ENCODE results near the gene SDR42E1. TPM values are rescaled to one million over a fixed set of nuclear protein-coding genes. Genes with fewer than 3 reads are reported as not detected.

SDR42E1 gene
- total and polyA plus RNA-seq, 9 of the 15 experiments (the other 6 are each of a cell fraction or from before 2014, with no cell fraction given), result 0.13 to 1.3 (median 0.42) TPM

DNA sequence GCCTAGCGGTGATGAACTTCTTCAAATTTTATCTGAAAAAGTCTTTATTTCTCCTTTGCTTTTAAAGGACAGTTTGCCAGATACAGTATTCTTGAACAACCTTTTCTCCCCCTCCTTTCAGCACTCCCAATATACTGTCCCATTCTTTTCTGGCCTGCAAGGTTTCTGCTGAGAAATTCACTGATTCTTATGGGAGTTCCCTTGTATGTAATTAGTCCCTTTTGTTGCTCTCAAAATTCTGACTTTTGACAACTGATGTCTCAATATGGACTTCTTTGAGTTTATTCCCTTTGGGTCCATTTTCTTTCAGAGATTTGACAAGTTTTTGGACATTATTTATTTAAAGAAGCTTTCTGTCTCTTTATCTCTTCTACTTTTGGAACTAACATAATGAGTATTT, 39.4 kb downstream of the SDR42E1 start:
- H3K4me3 ChIP-seq, result no peak overlapping the region
- H3K36me3 ChIP-seq (ENCODE audit: control insufficient read depth, insufficient read depth, low read length), result no peaks in the 10 kb centered on the region
- ATAC-seq, result no peak
- BruUV-seq (replicated peaks), result no TSS peak
- no peaks in the 10 kb centered on the region for H3K4me1 ChIP-seq (replicated peaks in 1 of 2; ENCODE audit: control insufficient read depth in 2 of 2, insufficient read depth in 2 of 2, low read length in 2 of 2)
- no peaks in the 10 kb centered on the region for H3K9me3 ChIP-seq (replicated peaks; ENCODE audit: control insufficient read depth, insufficient read depth, low read depth, low read length)
- H3K9ac ChIP-seq (ENCODE audit: insufficient read depth in 1 of 2, low read depth in 2 of 2, low read length in 2 of 2), result no peak overlapping the region
- H4K20me1 ChIP-seq (replicated peaks; ENCODE audit: control insufficient read depth, insufficient read depth, low read length), result no peaks in the 10 kb centered on the region
- 0% methylated on average over 1 of the region's 1 CpG for WGBS (ENCODE audit: insufficient coverage, low coverage, missing lambda C conversion rate)
- intact Hi-C loops (cut with micrococcal nuclease), result no loop called here
- no peak overlapping the region for H2AFZ ChIP-seq (ENCODE audit: low read depth, low read length)
- no peak for DNase-seq (ENCODE audit: extremely low read depth in 1 of 4, low spot score in 3 of 4)
- ChIA-PET POLR2A (no interaction called here), CTCF (ENCODE audit: low intra/inter-chr PET ratio) (no interaction called here)
- H3K79me2 ChIP-seq (ENCODE audit: control insufficient read depth, insufficient read depth, low read length), result no peaks in the 10 kb centered on the region
- H3K27me3 ChIP-seq (ENCODE audit: control insufficient read depth in 2 of 2, insufficient read depth in 2 of 2, low read length in 2 of 2), result 0 out of 5 replicates have a peak, but pooled peaks cover 0 to 3% of the 10 kb centered on the region in 2 experiments
- no peaks in the 10 kb centered on the region for H3K9me1 ChIP-seq (ENCODE audit: control insufficient read depth, insufficient read depth, low read length)
- TF ChIP-seq, protein P1, sequence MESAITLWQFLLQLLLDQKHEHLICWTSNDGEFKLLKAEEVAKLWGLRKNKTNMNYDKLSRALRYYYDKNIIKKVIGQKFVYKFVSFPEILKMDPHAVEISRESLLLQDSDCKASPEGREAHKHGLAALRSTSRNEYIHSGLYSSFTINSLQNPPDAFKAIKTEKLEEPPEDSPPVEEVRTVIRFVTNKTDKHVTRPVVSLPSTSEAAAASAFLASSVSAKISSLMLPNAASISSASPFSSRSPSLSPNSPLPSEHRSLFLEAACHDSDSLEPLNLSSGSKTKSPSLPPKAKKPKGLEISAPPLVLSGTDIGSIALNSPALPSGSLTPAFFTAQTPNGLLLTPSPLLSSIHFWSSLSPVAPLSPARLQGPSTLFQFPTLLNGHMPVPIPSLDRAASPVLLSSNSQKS (CRISPR knock-in tag; IDR thresholded peaks at IDR 0.05), result no peak
- TF ChIP-seq, protein P2, sequence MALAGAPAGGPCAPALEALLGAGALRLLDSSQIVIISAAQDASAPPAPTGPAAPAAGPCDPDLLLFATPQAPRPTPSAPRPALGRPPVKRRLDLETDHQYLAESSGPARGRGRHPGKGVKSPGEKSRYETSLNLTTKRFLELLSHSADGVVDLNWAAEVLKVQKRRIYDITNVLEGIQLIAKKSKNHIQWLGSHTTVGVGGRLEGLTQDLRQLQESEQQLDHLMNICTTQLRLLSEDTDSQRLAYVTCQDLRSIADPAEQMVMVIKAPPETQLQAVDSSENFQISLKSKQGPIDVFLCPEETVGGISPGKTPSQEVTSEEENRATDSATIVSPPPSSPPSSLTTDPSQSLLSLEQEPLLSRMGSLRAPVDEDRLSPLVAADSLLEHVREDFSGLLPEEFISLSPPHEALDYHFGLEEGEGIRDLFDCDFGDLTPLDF (CRISPR knock-in tag; IDR thresholded peaks at IDR 0.05), result no peak
- TF ChIP-seq ZNF165 (CRISPR knock-in tag; IDR thresholded peaks at IDR 0.05; ENCODE audit: borderline replicate concordance), result no peak
- no peak for TF ChIP-seq ZSCAN32 (CRISPR knock-in tag; IDR thresholded peaks at IDR 0.05)
- no peak overlapping the region for H3K4me2 ChIP-seq (ENCODE audit: insufficient read depth, low read length)
- in situ Hi-C loops (cut with MboI), result no loop called here
- FAIRE-seq, result no peak
- H3K27ac ChIP-seq (ENCODE audit: extremely low read depth, low read depth, low read length), result no peak overlapping the region
